ENCODE results near the gene ASCL3. TPM values are rescaled to one million over a fixed set of nuclear protein-coding genes. Genes with fewer than 3 reads are reported as not detected.
"Not testable (repeated sequence)": the region's sequence is repeated elsewhere in the genome, so short reads cannot be mapped to it uniquely, and the experiment has no call there.

The ASCL3 gene, protein sequence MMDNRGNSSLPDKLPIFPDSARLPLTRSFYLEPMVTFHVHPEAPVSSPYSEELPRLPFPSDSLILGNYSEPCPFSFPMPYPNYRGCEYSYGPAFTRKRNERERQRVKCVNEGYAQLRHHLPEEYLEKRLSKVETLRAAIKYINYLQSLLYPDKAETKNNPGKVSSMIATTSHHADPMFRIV
- not detected for total RNA-seq

DNA sequence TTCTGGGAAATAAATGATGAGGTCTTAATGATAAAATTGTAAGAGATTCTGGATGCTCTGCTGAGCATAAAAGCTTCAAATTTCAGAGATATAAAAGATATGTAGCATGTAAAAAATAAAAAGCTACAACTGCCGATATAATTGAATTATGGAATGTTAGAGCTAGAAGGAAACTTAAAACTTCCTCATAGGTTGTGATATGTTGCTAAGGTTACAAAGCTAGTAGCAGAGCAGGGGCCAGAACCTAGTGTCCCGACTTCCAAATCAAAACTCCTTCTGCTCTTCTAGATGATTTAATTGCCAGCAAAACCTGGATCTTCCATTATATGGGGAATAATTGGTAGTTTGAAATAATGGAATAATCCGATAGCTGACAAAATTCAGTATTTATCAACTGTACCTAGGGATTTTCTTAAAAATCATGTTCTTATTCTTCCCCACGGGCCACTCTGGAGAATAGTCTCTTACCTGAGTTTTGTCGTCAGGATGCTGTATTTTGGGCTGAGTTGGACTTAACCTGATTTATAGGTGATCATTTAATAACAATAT, at the start of gene ASCL3:
Gene ASCL3, minus strand, starts transcription at position 499 of the 549 bp plus-strand sequence. CDS start 4,855 bp downstream, outside the sequence.
- H3K4me3 ChIP-seq, result no peak within 1 kb of the TSS
- no peak for TF ChIP-seq POLR2A (IDR thresholded peaks at IDR 0.05)
- TF ChIP-seq POLR2AphosphoS5 (IDR thresholded peaks at IDR 0.05), result no peak
- TF ChIP-seq CTCF (IDR thresholded peaks at IDR 0.05), result no peak
- TF ChIP-seq EP300 (IDR thresholded peaks at IDR 0.05), result no peak
- 73 to 82% methylated on average over 5 of the region's 5 CpGs for WGBS, 2 donors (ENCODE audit: low coverage in 1 of 2)
- H3K36me3 ChIP-seq, result peaks cover 0 to 12% of the 10 kb centered on the region in 2 donors
- H3K4me1 ChIP-seq, result no peaks in the 10 kb centered on the region
- no peaks in the 10 kb centered on the region for H3K9me3 ChIP-seq
- no peaks in the 10 kb centered on the region for H3K27me3 ChIP-seq
- H3K27ac ChIP-seq, result no peak within 1 kb of the TSS
- no peak for ATAC-seq

GRCh38 chr11:8989453-8989852, 46.6 kb upstream of the ASCL3 start:
- no peak for TF ChIP-seq POLR2A (IDR thresholded peaks at IDR 0.05)
- no peak for TF ChIP-seq POLR2AphosphoS5 (IDR thresholded peaks at IDR 0.05)
- no peak for TF ChIP-seq EP300 (IDR thresholded peaks at IDR 0.05)
- no peak for TF ChIP-seq CTCF (IDR thresholded peaks at IDR 0.05)
- Histone ChIP-seq H3K4me1 (no peaks in the 10 kb centered on the region), H3K9me3 (no peaks in the 10 kb centered on the region), H3K27ac (no peak overlapping the region), H3K27me3 (no peaks in the 10 kb centered on the region), H3K36me3 (no peaks in the 10 kb centered on the region), H3K4me3 (no peak overlapping the region)
- WGBS, 2 donors (ENCODE audit: low coverage in 1 of 2), result 74 to 91% methylated on average over 1 of the region's 1 CpG
- no peak for ATAC-seq

DNA sequence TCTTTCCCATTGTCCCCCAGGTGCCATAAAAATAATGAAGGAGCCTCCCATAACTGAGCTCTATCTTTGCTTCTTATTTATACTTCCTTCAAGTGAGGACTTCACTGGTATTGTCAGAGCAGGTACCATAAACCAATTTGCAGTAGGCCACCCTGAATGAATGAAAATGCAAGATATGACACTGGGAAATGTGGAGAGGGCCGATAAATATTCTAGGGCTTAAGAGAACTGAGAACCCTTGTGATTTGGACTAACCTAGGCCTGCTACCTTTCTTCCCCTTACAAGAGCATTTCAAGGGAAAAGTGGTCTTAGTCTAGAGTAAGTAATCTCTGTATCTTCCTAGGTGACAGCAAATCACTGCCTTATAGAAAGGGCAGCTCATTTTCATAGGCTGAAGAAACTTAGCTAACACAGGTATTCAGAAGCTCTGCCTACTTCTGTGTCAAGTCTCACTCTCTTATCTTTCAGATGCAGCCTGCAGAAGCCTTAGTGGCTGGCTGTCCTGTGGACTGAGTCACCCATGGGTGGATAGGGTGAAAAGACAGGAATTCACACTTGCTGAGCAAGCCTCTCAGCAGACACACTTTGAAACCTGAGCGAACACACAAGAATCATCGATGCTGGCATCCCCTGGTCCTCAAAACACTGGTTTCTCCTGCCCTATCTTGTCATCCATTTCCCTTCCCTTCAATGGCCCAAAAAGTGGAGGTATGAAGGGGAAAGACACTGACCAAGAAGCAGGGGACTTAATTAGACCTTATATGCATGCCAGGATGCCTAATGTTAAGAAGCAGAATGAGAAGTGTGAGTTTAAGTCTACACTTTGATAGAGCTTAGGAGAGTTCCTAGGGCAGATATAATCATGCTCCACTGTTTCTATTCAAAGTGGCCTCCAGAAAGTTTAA, 45.8 kb upstream of the ASCL3 start:
- H3K9me3 ChIP-seq, result no peaks in the 10 kb centered on the region
- no peaks in the 10 kb centered on the region for H3K36me3 ChIP-seq
- no peak for ATAC-seq
- WGBS, 2 donors (ENCODE audit: low coverage in 1 of 2), result 85 to 100% methylated on average over 2 to 3 of the region's 3 CpGs
- H3K4me3 ChIP-seq, result no peak overlapping the region
- H3K4me1 ChIP-seq, result no peaks in the 10 kb centered on the region
- H3K27me3 ChIP-seq, result no peaks in the 10 kb centered on the region
- TF ChIP-seq POLR2A (IDR thresholded peaks at IDR 0.05) (no peak), POLR2AphosphoS5 (IDR thresholded peaks at IDR 0.05) (no peak), CTCF (IDR thresholded peaks at IDR 0.05) (no peak), EP300 (IDR thresholded peaks at IDR 0.05) (no peak)
- no peak overlapping the region for H3K27ac ChIP-seq

DNA sequence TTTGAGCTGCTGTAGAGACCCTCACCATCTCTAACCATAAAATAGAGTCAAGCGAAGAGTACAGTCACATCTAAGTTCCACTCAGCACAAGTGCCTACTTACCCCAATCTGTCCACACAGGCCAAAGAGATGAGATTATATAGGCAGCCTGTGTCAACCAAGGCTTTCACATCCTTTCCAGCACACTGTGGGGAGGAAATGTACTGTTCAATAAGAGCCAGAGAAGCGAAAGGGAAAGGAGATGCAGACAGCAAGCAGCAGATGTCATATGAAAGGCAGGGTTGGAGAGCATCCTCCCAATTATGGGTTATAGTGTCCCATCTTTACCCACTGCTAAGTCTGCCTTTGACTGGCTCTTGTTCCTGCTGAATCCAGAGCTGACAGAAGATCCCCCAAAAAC, 44.6 kb upstream of the ASCL3 start:
- no peaks in the 10 kb centered on the region for H3K27me3 ChIP-seq
- WGBS, 2 donors (ENCODE audit: low coverage in 1 of 2), result 90 to 94% methylated on average over 2 of the region's 2 CpGs
- H3K36me3 ChIP-seq, result no peaks in the 10 kb centered on the region
- H3K27ac ChIP-seq, result no peak overlapping the region
- H3K4me3 ChIP-seq, result no peak overlapping the region
- ATAC-seq, result no peak
- TF ChIP-seq POLR2A (IDR thresholded peaks at IDR 0.05), result no peak
- no peak for TF ChIP-seq CTCF (IDR thresholded peaks at IDR 0.05)
- no peak for TF ChIP-seq POLR2AphosphoS5 (IDR thresholded peaks at IDR 0.05)
- no peak for TF ChIP-seq EP300 (IDR thresholded peaks at IDR 0.05)
- H3K9me3 ChIP-seq, result no peaks in the 10 kb centered on the region
- no peaks in the 10 kb centered on the region for H3K4me1 ChIP-seq

GRCh38 chr11:8986772-8987171, 44.0 kb upstream of the ASCL3 start:
- not testable (repeated sequence) for H3K9me3 ChIP-seq, H3K36me3 ChIP-seq, H3K27ac ChIP-seq, ATAC-seq, H3K4me3 ChIP-seq, H3K4me1 ChIP-seq, H3K27me3 ChIP-seq
- 100% methylated on average over 1 to 6 of the region's 6 CpGs for WGBS, 2 donors (ENCODE audit: low coverage in 1 of 2)
